Measurements from ENCODE around the gene RAP1GAP.
A peak's percentile ranks its signal among the peaks of the same experiment; 100 is the strongest.

Gene RAP1GAP

GRCh38 chr1:21625390-21626190, 43.6 kb downstream of the RAP1GAP start:
- DNase-seq (ENCODE audit: low read depth) = no peak

GRCh38 chr1:21624571-21625389, 44.4 kb downstream of the RAP1GAP start:
- no peak for DNase-seq (ENCODE audit: low read depth)

GRCh38 chr1:21623410-21623961, 45.7 kb downstream of the RAP1GAP start:
- DNase-seq (ENCODE audit: low read depth) = no peak

- DNase-seq (ENCODE audit: low read depth) = peak; percentile 34
Observed at GRCh38 chr1:21622466-21623315, 46.5 kb downstream of the RAP1GAP start.

GRCh38 chr1:21621761-21622436, 47.3 kb downstream of the RAP1GAP start:
- DNase-seq (ENCODE audit: low read depth) = no peak

- no peak for DNase-seq (ENCODE audit: low read depth)
Observed at GRCh38 chr1:21621051-21621450, 48.1 kb downstream of the RAP1GAP start.

GRCh38 chr1:21620496-21620895, 48.7 kb downstream of the RAP1GAP start:
- DNase-seq (ENCODE audit: low read depth) = no peak

- DNase-seq (ENCODE audit: low read depth) = no peak
Observed at GRCh38 chr1:21620011-21620410, 49.1 kb downstream of the RAP1GAP start.

GRCh38 chr1:21619375-21619947, 49.7 kb downstream of the RAP1GAP start:
- no peak for DNase-seq (ENCODE audit: low read depth)

- no peak for DNase-seq (ENCODE audit: low read depth)
Observed at GRCh38 chr1:21618561-21619374, 50.4 kb downstream of the RAP1GAP start.

- no peak for DNase-seq (ENCODE audit: low read depth)
Observed at GRCh38 chr1:21618059-21618458, 51.1 kb downstream of the RAP1GAP start.

GRCh38 chr1:21617126-21617738, 51.9 kb downstream of the RAP1GAP start:
- DNase-seq (ENCODE audit: low read depth) = no peak

GRCh38 chr1:21616372-21616771, 52.8 kb downstream of the RAP1GAP start:
- DNase-seq (ENCODE audit: low read depth) = no peak

- no peak for DNase-seq (ENCODE audit: low read depth)
Observed at GRCh38 chr1:21614419-21615115, 54.6 kb downstream of the RAP1GAP start.

GRCh38 chr1:21613072-21613867, 55.9 kb downstream of the RAP1GAP start:
- DNase-seq (ENCODE audit: low read depth) = no peak

- no peak for DNase-seq (ENCODE audit: low read depth)
Observed at GRCh38 chr1:21612057-21612456, 57.1 kb downstream of the RAP1GAP start.

GRCh38 chr1:21610989-21611785, 58.0 kb downstream of the RAP1GAP start:
- no peak for DNase-seq (ENCODE audit: low read depth)
